Measurements from ENCODE around the gene CCNK. TPM values are rescaled to one million over a fixed set of nuclear protein-coding genes. Genes with fewer than 3 reads are reported as not detected.

CCNK gene
- total RNA-seq, 4 donors from 2014 or later, result 14.5 to 42.6 (median 31.3) TPM

GRCh38 chr14:99544991-99545390 lies 63.8 kb downstream of the CCNK start:
- Histone ChIP-seq H3K9me3 (no peaks in the 10 kb centered on the region), H3K27me3 (no peaks in the 10 kb centered on the region), H3K36me3 (no peaks in the 10 kb centered on the region), H3K4me3 (no peak overlapping the region), H3K27ac (peak overlapping the region in 2 of 4 donors; percentile 32 to 68), H3K4me1 (peaks cover 12 to 23% (median 18%) of the 10 kb centered on the region in 4 donors)
- intact Hi-C loops (cut with DNase I; ENCODE audit: low total_unique reads) (no loop called here), in situ Hi-C loops (cut with MboI; ENCODE audit: low pct_ligation_motif_present in 1 of 4, low pct_unique_long_range_greater_than_20kb in 1 of 4, low sequenced_read_pairs in 3 of 4) (loop anchor here in 1 of 4 donors (25.0 kb wide), 1 partner anchor 342 kb away; no protein-coding TSS in a partner anchor)
- no peak for TF ChIP-seq POLR2AphosphoS5 (IDR thresholded peaks at IDR 0.05)
- TF ChIP-seq CTCF (IDR thresholded peaks at IDR 0.05), result no peak
- TF ChIP-seq EP300 (IDR thresholded peaks at IDR 0.05; ENCODE audit: low read depth), result no peak
- no peak for TF ChIP-seq POLR2A (IDR thresholded peaks at IDR 0.05)
- 64 to 71% methylated on average over 4 to 11 of the region's 11 CpGs for WGBS, 2 donors (ENCODE audit: low coverage in 1 of 2)
- no peak for DNase-seq

- in situ Hi-C loops (cut with MboI; ENCODE audit: low pct_ligation_motif_present in 1 of 4, low pct_unique_long_range_greater_than_20kb in 1 of 4, low sequenced_read_pairs in 3 of 4), result loop anchor here in 1 of 4 donors (25.0 kb wide), 1 partner anchor 342 kb away; no protein-coding TSS in a partner anchor
Observed at GRCh38 chr14:99545586-99545985, 64.4 kb downstream of the CCNK start.

GRCh38 chr14:99546234-99546879 lies 65.1 kb downstream of the CCNK start:
- Histone ChIP-seq H3K4me1 (peaks cover 6 to 24% (median 17%) of the 10 kb centered on the region in 4 donors), H3K27ac (peak overlapping the region; percentile 7 to 68 (median 39)), H3K4me3 (no peak overlapping the region), H3K36me3 (no peaks in the 10 kb centered on the region), H3K27me3 (no peaks in the 10 kb centered on the region), H3K9me3 (no peaks in the 10 kb centered on the region)
- 60 to 78% methylated on average over 4 to 13 of the region's 13 CpGs for WGBS, 2 donors (ENCODE audit: low coverage in 1 of 2)
- in situ Hi-C loops (cut with MboI; ENCODE audit: low pct_ligation_motif_present in 1 of 4, low pct_unique_long_range_greater_than_20kb in 1 of 4, low sequenced_read_pairs in 3 of 4), result loop anchor here in 1 of 4 donors (25.0 kb wide), 1 partner anchor 341 kb away; no protein-coding TSS in a partner anchor
- intact Hi-C loops (cut with DNase I; ENCODE audit: low total_unique reads), result no loop called here
- no peak for TF ChIP-seq POLR2A (IDR thresholded peaks at IDR 0.05)
- DNase-seq, result no peak

More at GRCh38 chr14:99545586-99545985, 64.4 kb downstream of the CCNK start:
- Histone ChIP-seq H3K27ac (peak overlapping the region in 3 of 4 donors; percentile 31 to 68 (median 32)), H3K4me3 (no peak overlapping the region), H3K9me3 (no peaks in the 10 kb centered on the region), H3K4me1 (peaks cover 10 to 25% (median 17%) of the 10 kb centered on the region in 4 donors), H3K36me3 (no peaks in the 10 kb centered on the region), H3K27me3 (no peaks in the 10 kb centered on the region)
- WGBS, 2 donors (ENCODE audit: low coverage in 1 of 2), result 50 to 85% methylated on average over 1 to 6 of the region's 6 CpGs
- TF ChIP-seq EP300 (IDR thresholded peaks at IDR 0.05; ENCODE audit: low read depth), result no peak
- no peak for TF ChIP-seq POLR2AphosphoS5 (IDR thresholded peaks at IDR 0.05)
- TF ChIP-seq POLR2A (IDR thresholded peaks at IDR 0.05), result no peak
- TF ChIP-seq CTCF (IDR thresholded peaks at IDR 0.05), result no peak
- no peak for DNase-seq
- intact Hi-C loops (cut with DNase I; ENCODE audit: low total_unique reads), result no loop called here

GRCh38 chr14:99548255-99548654 lies 67.0 kb downstream of the CCNK start:
- DNase-seq, result no peak
- H3K4me1 ChIP-seq, result peaks cover 19 to 34% (median 25%) of the 10 kb centered on the region in 4 donors
- intact Hi-C loops (cut with DNase I; ENCODE audit: low total_unique reads) (no loop called here), in situ Hi-C loops (cut with MboI; ENCODE audit: low pct_ligation_motif_present in 1 of 4, low pct_unique_long_range_greater_than_20kb in 1 of 4, low sequenced_read_pairs in 3 of 4) (loop anchor here in 1 of 4 donors (25.0 kb wide), 1 partner anchor 339 kb away; no protein-coding TSS in a partner anchor)
- H3K9me3 ChIP-seq, result no peaks in the 10 kb centered on the region
- peak overlapping the region; percentile 11 to 77 (median 52) for H3K27ac ChIP-seq
- no peaks in the 10 kb centered on the region for H3K36me3 ChIP-seq
- WGBS, 2 donors (ENCODE audit: low coverage in 1 of 2), result 80 to 82% methylated on average over 15 to 18 of the region's 18 CpGs
- TF ChIP-seq POLR2A (IDR thresholded peaks at IDR 0.05), result no peak
- TF ChIP-seq POLR2AphosphoS5 (IDR thresholded peaks at IDR 0.05), result peak in 2 of 3 donors; percentile 22 to 26
- no peak for TF ChIP-seq EP300 (IDR thresholded peaks at IDR 0.05; ENCODE audit: low read depth)
- no peak for TF ChIP-seq CTCF (IDR thresholded peaks at IDR 0.05)
- H3K27me3 ChIP-seq, result no peaks in the 10 kb centered on the region
- no peak overlapping the region for H3K4me3 ChIP-seq

All from transverse colon (tissue), 4 donors.